Measurements from ENCODE around the gene ATP6V1A. TPM values are rescaled to one million over a fixed set of nuclear protein-coding genes. Genes with fewer than 3 reads are reported as not detected.

ATP6V1A gene
- polyA plus RNA-seq, 1 donor: 46.3 TPM

GRCh38 chr3:113805249-113805648 is 58.4 kb downstream of the ATP6V1A start:
- H3K27ac ChIP-seq (ENCODE audit: low read length): no peak overlapping the region
- H3K9me3 ChIP-seq (ENCODE audit: control insufficient read depth, low read depth, low read length): no peaks in the 10 kb centered on the region
- peaks cover 18% of the 10 kb centered on the region for H3K4me1 ChIP-seq (ENCODE audit: control insufficient read depth, insufficient read depth, low read length)
- 100% methylated on average over 1 of the region's 3 CpGs for WGBS (ENCODE audit: insufficient coverage, low lambda C conversion rate)
- no peaks in the 10 kb centered on the region for H3K27me3 ChIP-seq (ENCODE audit: control insufficient read depth, insufficient read depth, low read length)
- H3K4me3 ChIP-seq (ENCODE audit: low read length): no peak overlapping the region
- peak in 1 of 2 donors; percentile 14 for DNase-seq
- H3K36me3 ChIP-seq (ENCODE audit: control insufficient read depth, insufficient read depth, low read length): peaks cover 46% of the 10 kb centered on the region

- no peak overlapping the region for H3K4me3 ChIP-seq (ENCODE audit: low read length)
- H3K4me1 ChIP-seq (ENCODE audit: control insufficient read depth, insufficient read depth, low read length): no peaks in the 10 kb centered on the region
- H3K27me3 ChIP-seq (ENCODE audit: control insufficient read depth, insufficient read depth, low read length): no peaks in the 10 kb centered on the region
- peaks cover 15% of the 10 kb centered on the region for H3K36me3 ChIP-seq (ENCODE audit: control insufficient read depth, insufficient read depth, low read length)
- H3K9me3 ChIP-seq (ENCODE audit: control insufficient read depth, low read depth, low read length): no peaks in the 10 kb centered on the region
- H3K27ac ChIP-seq (ENCODE audit: low read length): no peak overlapping the region
- DNase-seq: no peak
- no CpG with 5 or more reads among the region's 3 CpGs for WGBS (ENCODE audit: insufficient coverage, low lambda C conversion rate)
These were observed 66.0 kb downstream of the ATP6V1A start for GRCh38 chr3:113812854-113813253.

GRCh38 chr3:113819866-113820265 is 73.0 kb downstream of the ATP6V1A start:
- H3K9me3 ChIP-seq (ENCODE audit: control insufficient read depth, low read depth, low read length): no peaks in the 10 kb centered on the region
- DNase-seq: no peak
- no peaks in the 10 kb centered on the region for H3K27me3 ChIP-seq (ENCODE audit: control insufficient read depth, insufficient read depth, low read length)
- H3K36me3 ChIP-seq (ENCODE audit: control insufficient read depth, insufficient read depth, low read length): no peaks in the 10 kb centered on the region
- H3K4me3 ChIP-seq (ENCODE audit: low read length): no peak overlapping the region
- no peak overlapping the region for H3K27ac ChIP-seq (ENCODE audit: low read length)
- whole genome bisulfite sequencing (ENCODE audit: insufficient coverage, low lambda C conversion rate): 67% methylated on average over 1 of the region's 3 CpGs
- H3K4me1 ChIP-seq (ENCODE audit: control insufficient read depth, insufficient read depth, low read length): no peaks in the 10 kb centered on the region

- Histone ChIP-seq H3K27me3 (ENCODE audit: control insufficient read depth, insufficient read depth, low read length) (no peaks in the 10 kb centered on the region), H3K4me1 (ENCODE audit: control insufficient read depth, insufficient read depth, low read length) (no peaks in the 10 kb centered on the region), H3K36me3 (ENCODE audit: control insufficient read depth, insufficient read depth, low read length) (no peaks in the 10 kb centered on the region), H3K9me3 (ENCODE audit: control insufficient read depth, low read depth, low read length) (no peaks in the 10 kb centered on the region), H3K27ac (ENCODE audit: low read length) (no peak overlapping the region), H3K4me3 (ENCODE audit: low read length) (no peak overlapping the region)
- WGBS (ENCODE audit: insufficient coverage, low lambda C conversion rate): no CpG with 5 or more reads among the region's 2 CpGs
- DNase-seq: no peak
These were observed 78.3 kb downstream of the ATP6V1A start for GRCh38 chr3:113825090-113825489.

GRCh38 chr3:113828600-113828999 is 81.8 kb downstream of the ATP6V1A start:
- 86% methylated on average over 1 of the region's 1 CpG for WGBS (ENCODE audit: insufficient coverage, low lambda C conversion rate)
- Histone ChIP-seq H3K9me3 (ENCODE audit: control insufficient read depth, low read depth, low read length) (no peaks in the 10 kb centered on the region), H3K27ac (ENCODE audit: low read length) (no peak overlapping the region), H3K4me3 (ENCODE audit: low read length) (no peak overlapping the region), H3K27me3 (ENCODE audit: control insufficient read depth, insufficient read depth, low read length) (no peaks in the 10 kb centered on the region), H3K36me3 (ENCODE audit: control insufficient read depth, insufficient read depth, low read length) (no peaks in the 10 kb centered on the region), H3K4me1 (ENCODE audit: control insufficient read depth, insufficient read depth, low read length) (no peaks in the 10 kb centered on the region)
- DNase-seq: no peak

- WGBS (ENCODE audit: insufficient coverage, low lambda C conversion rate): 93% methylated on average over 2 of the region's 10 CpGs
- DNase-seq: no peak
- Histone ChIP-seq H3K9me3 (ENCODE audit: control insufficient read depth, low read depth, low read length) (no peaks in the 10 kb centered on the region), H3K4me3 (ENCODE audit: low read length) (no peak overlapping the region), H3K36me3 (ENCODE audit: control insufficient read depth, insufficient read depth, low read length) (no peaks in the 10 kb centered on the region), H3K4me1 (ENCODE audit: control insufficient read depth, insufficient read depth, low read length) (no peaks in the 10 kb centered on the region), H3K27ac (ENCODE audit: low read length) (no peak overlapping the region), H3K27me3 (ENCODE audit: control insufficient read depth, insufficient read depth, low read length) (no peaks in the 10 kb centered on the region)
These were observed 82.9 kb downstream of the ATP6V1A start for GRCh38 chr3:113829576-113830354.

- Histone ChIP-seq H3K27me3 (ENCODE audit: control insufficient read depth, insufficient read depth, low read length) (no peaks in the 10 kb centered on the region), H3K27ac (ENCODE audit: low read length) (no peak overlapping the region), H3K9me3 (ENCODE audit: control insufficient read depth, low read depth, low read length) (no peaks in the 10 kb centered on the region), H3K36me3 (ENCODE audit: control insufficient read depth, insufficient read depth, low read length) (no peaks in the 10 kb centered on the region), H3K4me1 (ENCODE audit: control insufficient read depth, insufficient read depth, low read length) (no peaks in the 10 kb centered on the region), H3K4me3 (ENCODE audit: low read length) (no peak overlapping the region)
- WGBS (ENCODE audit: insufficient coverage, low lambda C conversion rate): 0% methylated on average over 1 of the region's 1 CpG
- DNase-seq: no peak
These were observed 84.2 kb downstream of the ATP6V1A start for GRCh38 chr3:113831103-113831355.

GRCh38 chr3:113832477-113833164 is 85.8 kb downstream of the ATP6V1A start:
- WGBS (ENCODE audit: insufficient coverage, low lambda C conversion rate): 93% methylated on average over 2 of the region's 5 CpGs
- H3K27me3 ChIP-seq (ENCODE audit: control insufficient read depth, insufficient read depth, low read length): no peaks in the 10 kb centered on the region
- no peak overlapping the region for H3K4me3 ChIP-seq (ENCODE audit: low read length)
- no peak for DNase-seq
- no peaks in the 10 kb centered on the region for H3K36me3 ChIP-seq (ENCODE audit: control insufficient read depth, insufficient read depth, low read length)
- H3K27ac ChIP-seq (ENCODE audit: low read length): no peak overlapping the region
- no peaks in the 10 kb centered on the region for H3K9me3 ChIP-seq (ENCODE audit: control insufficient read depth, low read depth, low read length)
- no peaks in the 10 kb centered on the region for H3K4me1 ChIP-seq (ENCODE audit: control insufficient read depth, insufficient read depth, low read length)

GRCh38 chr3:113834983-113835382 is 88.1 kb downstream of the ATP6V1A start:
- no peaks in the 10 kb centered on the region for H3K9me3 ChIP-seq (ENCODE audit: control insufficient read depth, low read depth, low read length)
- no peak overlapping the region for H3K4me3 ChIP-seq (ENCODE audit: low read length)
- H3K36me3 ChIP-seq (ENCODE audit: control insufficient read depth, insufficient read depth, low read length): no peaks in the 10 kb centered on the region
- H3K4me1 ChIP-seq (ENCODE audit: control insufficient read depth, insufficient read depth, low read length): peaks cover 3% of the 10 kb centered on the region
- H3K27ac ChIP-seq (ENCODE audit: low read length): no peak overlapping the region
- peak in 1 of 2 donors; percentile 32 for DNase-seq
- no peaks in the 10 kb centered on the region for H3K27me3 ChIP-seq (ENCODE audit: control insufficient read depth, insufficient read depth, low read length)

- Histone ChIP-seq H3K27ac (ENCODE audit: low read length) (no peak within 1 kb of the TSS), H3K36me3 (ENCODE audit: control insufficient read depth, insufficient read depth, low read length) (no peaks in the 10 kb centered on the region), H3K4me1 (ENCODE audit: control insufficient read depth, insufficient read depth, low read length) (peaks cover 3% of the 10 kb centered on the region), H3K9me3 (ENCODE audit: control insufficient read depth, low read depth, low read length) (no peaks in the 10 kb centered on the region), H3K27me3 (ENCODE audit: control insufficient read depth, insufficient read depth, low read length) (no peaks in the 10 kb centered on the region), H3K4me3 (ENCODE audit: low read length) (peak within 1 kb of the TSS; percentile 63)
- no CpG with 5 or more reads among the region's 48 CpGs for WGBS (ENCODE audit: insufficient coverage, low lambda C conversion rate)
- DNase-seq: peak; percentile 86 to 87
These were observed 91.9 kb downstream of the ATP6V1A start, which contains the start of gene GRAMD1C for GRCh38 chr3:113838631-113839209. TSS of gene GRAMD1C (plus strand) at chr3:113838788. CDS start at chr3:113838910, 122 bp downstream.
